ENCODE results near the gene BNC2. TPM values are rescaled to one million over a fixed set of nuclear protein-coding genes. Genes with fewer than 3 reads are reported as not detected.

Gene BNC2
- total RNA-seq, 1 donor from 2014 or later, result 2.4 TPM

GRCh38 chr9:16775330-16775729, 95.1 kb downstream of the BNC2 start:
- H3K27me3 Mint-ChIP-seq (ENCODE audit: insufficient read depth, low read depth), result no peaks in the 10 kb centered on the region
- Histone ChIP-seq H3K36me3 (no peaks in the 10 kb centered on the region), H3F3A (ENCODE audit: low read depth) (no peaks in the 10 kb centered on the region), H3K27me3 (peaks cover 4% of the 10 kb centered on the region), H3K4me2 (no peak overlapping the region), H3K4me3 (no peak overlapping the region), H3K9me3 (ENCODE audit: low read depth) (no peaks in the 10 kb centered on the region), H3K9ac (no peak overlapping the region), H3K4me1 (peaks cover 4% of the 10 kb centered on the region), H2AFZ (replicated peaks) (no peak overlapping the region), H3K27ac (no peak overlapping the region), H3K79me2 (ENCODE audit: low read depth) (no peaks in the 10 kb centered on the region), H4K20me1 (ENCODE audit: low read depth) (no peaks in the 10 kb centered on the region)
- no peak overlapping the region for H3K4me3 Mint-ChIP-seq
- DNase-seq (ENCODE audit: low spot score), result no peak
- H3K36me3 Mint-ChIP-seq, result peaks cover 2% of the 10 kb centered on the region
- TF ChIP-seq EZH2phosphoT487 (IDR thresholded peaks at IDR 0.05) (no peak), EZH2 (IDR thresholded peaks at IDR 0.05) (no peak), CTCF (IDR thresholded peaks at IDR 0.05) (no peak)
- H3K4me1 Mint-ChIP-seq, result peaks cover 2% of the 10 kb centered on the region
- no peaks in the 10 kb centered on the region for H3K9me3 Mint-ChIP-seq
- H3K27ac Mint-ChIP-seq, result no peak overlapping the region

- Histone ChIP-seq H3K4me1 (peaks cover 13% of the 10 kb centered on the region), H4K20me1 (ENCODE audit: low read depth) (no peaks in the 10 kb centered on the region), H3K4me3 (no peak overlapping the region), H3K9ac (no peak overlapping the region), H3K27ac (no peak overlapping the region), H3K27me3 (peaks cover 17% of the 10 kb centered on the region), H3K79me2 (ENCODE audit: low read depth) (no peaks in the 10 kb centered on the region), H3K36me3 (no peaks in the 10 kb centered on the region), H3K9me3 (ENCODE audit: low read depth) (no peaks in the 10 kb centered on the region), H2AFZ (replicated peaks) (no peak overlapping the region), H3F3A (ENCODE audit: low read depth) (peaks cover 5% of the 10 kb centered on the region), H3K4me2 (no peak overlapping the region)
- Mint-ChIP-seq H3K4me3 (no peak overlapping the region), H3K4me1 (peaks cover 11% of the 10 kb centered on the region), H3K27ac (no peak overlapping the region), H3K36me3 (peaks cover 2% of the 10 kb centered on the region), H3K9me3 (no peaks in the 10 kb centered on the region), H3K27me3 (ENCODE audit: insufficient read depth, low read depth) (peaks cover 2% of the 10 kb centered on the region)
- TF ChIP-seq EZH2 (IDR thresholded peaks at IDR 0.05) (no peak), CTCF (IDR thresholded peaks at IDR 0.05) (no peak), EZH2phosphoT487 (IDR thresholded peaks at IDR 0.05) (no peak)
- DNase-seq (ENCODE audit: low spot score), result no peak
Measured at GRCh38 chr9:16773617-16774016, 96.9 kb downstream of the BNC2 start.

GRCh38 chr9:16773116-16773515, 97.4 kb downstream of the BNC2 start:
- peaks cover 11% of the 10 kb centered on the region for H3K4me1 Mint-ChIP-seq
- Histone ChIP-seq H3K27ac (no peak overlapping the region), H3K9me3 (ENCODE audit: low read depth) (no peaks in the 10 kb centered on the region), H3K4me1 (peaks cover 15% of the 10 kb centered on the region), H3K4me2 (no peak overlapping the region), H3K79me2 (ENCODE audit: low read depth) (no peaks in the 10 kb centered on the region), H3K27me3 (peaks cover 22% of the 10 kb centered on the region), H4K20me1 (ENCODE audit: low read depth) (no peaks in the 10 kb centered on the region), H3K9ac (no peak overlapping the region), H3K36me3 (no peaks in the 10 kb centered on the region), H2AFZ (replicated peaks) (no peak overlapping the region), H3K4me3 (no peak overlapping the region), H3F3A (ENCODE audit: low read depth) (peaks cover 10% of the 10 kb centered on the region)
- peaks cover 2% of the 10 kb centered on the region for H3K27me3 Mint-ChIP-seq (ENCODE audit: insufficient read depth, low read depth)
- DNase-seq (ENCODE audit: low spot score), result no peak
- H3K27ac Mint-ChIP-seq, result no peak overlapping the region
- H3K4me3 Mint-ChIP-seq, result no peak overlapping the region
- no peak for TF ChIP-seq CTCF (IDR thresholded peaks at IDR 0.05)
- no peak for TF ChIP-seq EZH2 (IDR thresholded peaks at IDR 0.05)
- no peak for TF ChIP-seq EZH2phosphoT487 (IDR thresholded peaks at IDR 0.05)
- peaks cover 2% of the 10 kb centered on the region for H3K36me3 Mint-ChIP-seq
- no peaks in the 10 kb centered on the region for H3K9me3 Mint-ChIP-seq
